ENCODE results near the gene PAIP1.

GRCh38 chr5:43560128-43560527 is 3.3 kb upstream of the PAIP1 start:
- TF ChIP-seq, protein P1, sequence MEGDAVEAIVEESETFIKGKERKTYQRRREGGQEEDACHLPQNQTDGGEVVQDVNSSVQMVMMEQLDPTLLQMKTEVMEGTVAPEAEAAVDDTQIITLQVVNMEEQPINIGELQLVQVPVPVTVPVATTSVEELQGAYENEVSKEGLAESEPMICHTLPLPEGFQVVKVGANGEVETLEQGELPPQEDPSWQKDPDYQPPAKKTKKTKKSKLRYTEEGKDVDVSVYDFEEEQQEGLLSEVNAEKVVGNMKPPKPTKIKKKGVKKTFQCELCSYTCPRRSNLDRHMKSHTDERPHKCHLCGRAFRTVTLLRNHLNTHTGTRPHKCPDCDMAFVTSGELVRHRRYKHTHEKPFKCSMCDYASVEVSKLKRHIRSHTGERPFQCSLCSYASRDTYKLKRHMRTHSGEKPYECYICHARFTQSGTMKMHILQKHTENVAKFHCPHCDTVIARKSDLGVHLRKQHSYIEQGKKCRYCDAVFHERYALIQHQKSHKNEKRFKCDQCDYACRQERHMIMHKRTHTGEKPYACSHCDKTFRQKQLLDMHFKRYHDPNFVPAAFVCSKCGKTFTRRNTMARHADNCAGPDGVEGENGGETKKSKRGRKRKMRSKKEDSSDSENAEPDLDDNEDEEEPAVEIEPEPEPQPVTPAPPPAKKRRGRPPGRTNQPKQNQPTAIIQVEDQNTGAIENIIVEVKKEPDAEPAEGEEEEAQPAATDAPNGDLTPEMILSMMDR (IDR thresholded peaks at IDR 0.05): no peak
- TF ChIP-seq POLR2A (IDR thresholded peaks at IDR 0.05): no peak
